Esophagus muscularis mucosa (tissue), 4 donors: ENCODE results near the gene NTPCR.

ENCODE experiments used
- CTCF ChIP-seq, 3 experiments: fragments of 200-600 bp in 2 of 3; fragments of 450-650 bp in 1 of 3; sonication (generic) in 2 of 3; IDR thresholded peaks; one replicate each; pipeline ENCODE4 v1.5.1; 2017 to 2019; ENCODE audit warnings: antibody characterized with exemption in 3 of 3, mild to moderate bottlenecking in 2 of 3, moderate library complexity in 1 of 3
- EP300 ChIP-seq: sonication (generic); formaldehyde crosslinking; IDR thresholded peaks from one replicate; pipeline ENCODE4 v1.6.1; 2017; ENCODE audit warnings: antibody characterized with exemption
- POLR2AphosphoS5 ChIP-seq, 2 donors: sonication (generic); formaldehyde crosslinking; IDR thresholded peaks; one replicate each; pipeline ENCODE4 v1.6.1; 2017; ENCODE audit warnings: antibody characterized with exemption in 2 of 2

- no peak for TF ChIP-seq CTCF (IDR thresholded peaks at IDR 0.05)
- TF ChIP-seq POLR2AphosphoS5 (IDR thresholded peaks at IDR 0.05): no peak
- TF ChIP-seq EP300: no peak
Observed at GRCh38 chr1:232909752-232910151, 40.7 kb upstream of the NTPCR start.
